Measurements from ENCODE around the gene PELI2. TPM values are rescaled to one million over a fixed set of nuclear protein-coding genes. Genes with fewer than 3 reads are reported as not detected.

Gene PELI2
- total RNA-seq, 4 donors from 2014 or later, result 10.0 to 17.0 (median 13.2) TPM

DNA sequence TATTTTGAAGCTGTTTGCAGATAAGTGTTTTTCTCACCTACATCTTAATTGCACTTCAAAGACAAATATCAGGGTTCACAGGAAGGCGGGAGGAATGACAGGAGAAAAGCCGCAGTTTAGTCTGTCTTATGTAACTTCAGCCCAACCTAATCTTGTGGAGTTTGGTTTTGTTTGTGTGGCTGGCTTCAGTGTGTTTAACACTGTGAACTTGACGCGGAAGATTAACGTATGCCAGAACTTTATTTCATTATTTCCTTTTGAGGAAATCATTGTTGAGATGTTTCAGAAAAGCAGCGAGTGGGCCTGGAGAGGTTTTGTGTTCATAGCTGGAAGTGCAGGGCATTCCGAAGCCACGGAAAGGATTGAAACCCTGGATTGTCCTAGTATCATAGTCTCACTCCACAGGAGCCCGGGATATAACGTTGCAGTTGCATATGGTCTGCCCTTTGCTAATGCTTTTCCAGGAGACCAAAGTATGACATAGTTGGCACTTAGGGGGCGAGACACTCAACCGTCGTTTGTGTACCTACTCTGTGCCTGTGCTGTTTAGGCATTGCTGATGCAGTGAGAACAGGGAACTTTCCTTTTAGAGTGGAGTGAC lies 2.0 kb downstream of the PELI2 start:
- WGBS, 2 donors, result 5 to 7% methylated on average over 13 of the region's 13 CpGs
- TF ChIP-seq, protein P1, sequence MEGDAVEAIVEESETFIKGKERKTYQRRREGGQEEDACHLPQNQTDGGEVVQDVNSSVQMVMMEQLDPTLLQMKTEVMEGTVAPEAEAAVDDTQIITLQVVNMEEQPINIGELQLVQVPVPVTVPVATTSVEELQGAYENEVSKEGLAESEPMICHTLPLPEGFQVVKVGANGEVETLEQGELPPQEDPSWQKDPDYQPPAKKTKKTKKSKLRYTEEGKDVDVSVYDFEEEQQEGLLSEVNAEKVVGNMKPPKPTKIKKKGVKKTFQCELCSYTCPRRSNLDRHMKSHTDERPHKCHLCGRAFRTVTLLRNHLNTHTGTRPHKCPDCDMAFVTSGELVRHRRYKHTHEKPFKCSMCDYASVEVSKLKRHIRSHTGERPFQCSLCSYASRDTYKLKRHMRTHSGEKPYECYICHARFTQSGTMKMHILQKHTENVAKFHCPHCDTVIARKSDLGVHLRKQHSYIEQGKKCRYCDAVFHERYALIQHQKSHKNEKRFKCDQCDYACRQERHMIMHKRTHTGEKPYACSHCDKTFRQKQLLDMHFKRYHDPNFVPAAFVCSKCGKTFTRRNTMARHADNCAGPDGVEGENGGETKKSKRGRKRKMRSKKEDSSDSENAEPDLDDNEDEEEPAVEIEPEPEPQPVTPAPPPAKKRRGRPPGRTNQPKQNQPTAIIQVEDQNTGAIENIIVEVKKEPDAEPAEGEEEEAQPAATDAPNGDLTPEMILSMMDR (IDR thresholded peaks at IDR 0.05), result no peak
- TF ChIP-seq POLR2A (IDR thresholded peaks at IDR 0.05), result no peak
- H3K4me3 ChIP-seq (ENCODE audit: low read depth, poor library complexity, severe bottlenecking), result no peak overlapping the region
- no peak for DNase-seq (ENCODE audit: low spot score in 2 of 2)
- intact Hi-C loops (cut with DNase I; ENCODE audit: low total_unique reads), result no loop called here

DNA sequence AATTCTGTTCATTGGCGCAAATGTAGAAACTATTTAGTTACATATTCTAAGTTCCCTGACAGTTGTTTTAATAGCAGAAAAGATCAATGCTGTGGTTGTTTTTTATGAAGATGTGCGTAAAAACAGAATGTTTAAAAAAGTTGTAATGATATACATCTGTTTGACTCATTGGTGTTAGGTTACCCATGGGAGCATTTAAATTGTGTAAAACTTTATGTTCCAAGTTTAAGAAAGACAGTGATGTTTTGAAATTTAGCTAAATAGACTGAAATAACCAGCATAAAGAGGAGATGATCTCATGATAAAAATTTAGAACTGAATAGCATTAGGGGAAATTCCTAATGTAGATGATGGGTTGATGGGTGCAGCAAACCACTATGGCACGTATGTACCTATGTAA lies 3.6 kb downstream of the PELI2 start:
- intact Hi-C loops (cut with DNase I; ENCODE audit: low total_unique reads), result no loop called here
- 81 to 82% methylated on average over 3 of the region's 3 CpGs for WGBS, 2 donors
- no peak overlapping the region for H3K4me3 ChIP-seq (ENCODE audit: low read depth, poor library complexity, severe bottlenecking)
- no peak for DNase-seq (ENCODE audit: low spot score in 2 of 2)
- TF ChIP-seq, protein P1 (IDR thresholded peaks at IDR 0.05), result no peak
- no peak for TF ChIP-seq POLR2A (IDR thresholded peaks at IDR 0.05)

- WGBS, 2 donors, result 68 to 75% methylated on average over 2 of the region's 2 CpGs
- no peak for DNase-seq (ENCODE audit: low spot score in 2 of 2)
- intact Hi-C loops (cut with DNase I; ENCODE audit: low total_unique reads), result no loop called here
- H3K4me3 ChIP-seq (ENCODE audit: low read depth, poor library complexity, severe bottlenecking), result no peak overlapping the region
- TF ChIP-seq, protein P1 (IDR thresholded peaks at IDR 0.05), result no peak
- no peak for TF ChIP-seq POLR2A (IDR thresholded peaks at IDR 0.05)
Observed at GRCh38 chr14:56122301-56122700, 4.1 kb downstream of the PELI2 start.

- DNase-seq (ENCODE audit: low spot score in 2 of 2), result no peak
- TF ChIP-seq POLR2A (IDR thresholded peaks at IDR 0.05), result no peak
- TF ChIP-seq, protein P1 (IDR thresholded peaks at IDR 0.05), result no peak
- intact Hi-C loops (cut with DNase I; ENCODE audit: low total_unique reads), result no loop called here
- 62 to 63% methylated on average over 2 of the region's 2 CpGs for WGBS, 2 donors
- no peak overlapping the region for H3K4me3 ChIP-seq (ENCODE audit: low read depth, poor library complexity, severe bottlenecking)
Observed at GRCh38 chr14:56124327-56124726, 6.1 kb downstream of the PELI2 start.

- intact Hi-C loops (cut with DNase I; ENCODE audit: low total_unique reads), result no loop called here
- no peak for TF ChIP-seq POLR2A (IDR thresholded peaks at IDR 0.05)
- TF ChIP-seq, protein P1 (IDR thresholded peaks at IDR 0.05), result no peak
- 86 to 93% methylated on average over 12 of the region's 12 CpGs for WGBS, 2 donors
- DNase-seq (ENCODE audit: low spot score in 2 of 2), result no peak
- H3K4me3 ChIP-seq (ENCODE audit: low read depth, poor library complexity, severe bottlenecking), result no peak overlapping the region
Observed at GRCh38 chr14:56125772-56126636, 7.8 kb downstream of the PELI2 start.

All from lower leg skin (tissue), 4 donors.